ENCODE data around the gene TDRD7.

DNA sequence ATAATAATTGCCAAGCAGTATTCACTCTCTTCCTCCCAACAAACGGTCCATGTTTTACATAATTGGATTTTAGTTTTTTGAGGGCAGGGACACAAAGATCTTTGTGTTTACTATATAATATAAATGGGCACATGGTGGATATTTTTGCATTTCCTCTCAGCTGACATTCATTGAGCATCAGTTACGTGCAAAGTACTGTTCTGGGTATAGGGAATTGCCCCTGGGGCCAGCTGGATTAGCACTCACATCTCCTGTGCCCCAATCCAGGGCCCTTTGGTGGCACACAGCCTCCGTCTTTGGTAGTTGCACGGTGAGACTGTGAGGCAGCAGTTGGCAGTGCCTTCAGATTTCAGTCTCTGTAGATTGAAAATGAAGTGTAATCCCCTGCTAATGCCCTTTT is 1.6 kb downstream of the TDRD7 start:
- TF ChIP-seq, protein P1, sequence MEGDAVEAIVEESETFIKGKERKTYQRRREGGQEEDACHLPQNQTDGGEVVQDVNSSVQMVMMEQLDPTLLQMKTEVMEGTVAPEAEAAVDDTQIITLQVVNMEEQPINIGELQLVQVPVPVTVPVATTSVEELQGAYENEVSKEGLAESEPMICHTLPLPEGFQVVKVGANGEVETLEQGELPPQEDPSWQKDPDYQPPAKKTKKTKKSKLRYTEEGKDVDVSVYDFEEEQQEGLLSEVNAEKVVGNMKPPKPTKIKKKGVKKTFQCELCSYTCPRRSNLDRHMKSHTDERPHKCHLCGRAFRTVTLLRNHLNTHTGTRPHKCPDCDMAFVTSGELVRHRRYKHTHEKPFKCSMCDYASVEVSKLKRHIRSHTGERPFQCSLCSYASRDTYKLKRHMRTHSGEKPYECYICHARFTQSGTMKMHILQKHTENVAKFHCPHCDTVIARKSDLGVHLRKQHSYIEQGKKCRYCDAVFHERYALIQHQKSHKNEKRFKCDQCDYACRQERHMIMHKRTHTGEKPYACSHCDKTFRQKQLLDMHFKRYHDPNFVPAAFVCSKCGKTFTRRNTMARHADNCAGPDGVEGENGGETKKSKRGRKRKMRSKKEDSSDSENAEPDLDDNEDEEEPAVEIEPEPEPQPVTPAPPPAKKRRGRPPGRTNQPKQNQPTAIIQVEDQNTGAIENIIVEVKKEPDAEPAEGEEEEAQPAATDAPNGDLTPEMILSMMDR (IDR thresholded peaks at IDR 0.05) = no peak
- TF ChIP-seq FOSL2 (IDR thresholded peaks at IDR 0.05; ENCODE audit: borderline replicate concordance, low read depth) (no peak), POLR2AphosphoS5 (IDR thresholded peaks at IDR 0.05; ENCODE audit: low read depth, low read length) (no peak), EP300 (IDR thresholded peaks at IDR 0.05; ENCODE audit: borderline replicate concordance in 1 of 2, low read depth in 1 of 2, low read length in 1 of 2) (no peak), TAF1 (IDR thresholded peaks at IDR 0.05; ENCODE audit: borderline replicate concordance, low read depth, low read length) (no peak), TCF12 (IDR thresholded peaks at IDR 0.05) (no peak)
- TF ChIP-seq, protein P2, sequence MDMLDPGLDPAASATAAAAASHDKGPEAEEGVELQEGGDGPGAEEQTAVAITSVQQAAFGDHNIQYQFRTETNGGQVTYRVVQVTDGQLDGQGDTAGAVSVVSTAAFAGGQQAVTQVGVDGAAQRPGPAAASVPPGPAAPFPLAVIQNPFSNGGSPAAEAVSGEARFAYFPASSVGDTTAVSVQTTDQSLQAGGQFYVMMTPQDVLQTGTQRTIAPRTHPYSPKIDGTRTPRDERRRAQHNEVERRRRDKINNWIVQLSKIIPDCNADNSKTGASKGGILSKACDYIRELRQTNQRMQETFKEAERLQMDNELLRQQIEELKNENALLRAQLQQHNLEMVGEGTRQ (IDR thresholded peaks at IDR 0.05; ENCODE audit: borderline replicate concordance, low read depth, low read length) = no peak

Data from SK-N-SH (cell line).